ENCODE measurements around the gene PLA2G1B. TPM values are rescaled to one million over a fixed set of nuclear protein-coding genes. Genes with fewer than 3 reads are reported as not detected.

PLA2G1B gene
- total RNA-seq, 4 donors from 2014 or later: not detected

DNA sequence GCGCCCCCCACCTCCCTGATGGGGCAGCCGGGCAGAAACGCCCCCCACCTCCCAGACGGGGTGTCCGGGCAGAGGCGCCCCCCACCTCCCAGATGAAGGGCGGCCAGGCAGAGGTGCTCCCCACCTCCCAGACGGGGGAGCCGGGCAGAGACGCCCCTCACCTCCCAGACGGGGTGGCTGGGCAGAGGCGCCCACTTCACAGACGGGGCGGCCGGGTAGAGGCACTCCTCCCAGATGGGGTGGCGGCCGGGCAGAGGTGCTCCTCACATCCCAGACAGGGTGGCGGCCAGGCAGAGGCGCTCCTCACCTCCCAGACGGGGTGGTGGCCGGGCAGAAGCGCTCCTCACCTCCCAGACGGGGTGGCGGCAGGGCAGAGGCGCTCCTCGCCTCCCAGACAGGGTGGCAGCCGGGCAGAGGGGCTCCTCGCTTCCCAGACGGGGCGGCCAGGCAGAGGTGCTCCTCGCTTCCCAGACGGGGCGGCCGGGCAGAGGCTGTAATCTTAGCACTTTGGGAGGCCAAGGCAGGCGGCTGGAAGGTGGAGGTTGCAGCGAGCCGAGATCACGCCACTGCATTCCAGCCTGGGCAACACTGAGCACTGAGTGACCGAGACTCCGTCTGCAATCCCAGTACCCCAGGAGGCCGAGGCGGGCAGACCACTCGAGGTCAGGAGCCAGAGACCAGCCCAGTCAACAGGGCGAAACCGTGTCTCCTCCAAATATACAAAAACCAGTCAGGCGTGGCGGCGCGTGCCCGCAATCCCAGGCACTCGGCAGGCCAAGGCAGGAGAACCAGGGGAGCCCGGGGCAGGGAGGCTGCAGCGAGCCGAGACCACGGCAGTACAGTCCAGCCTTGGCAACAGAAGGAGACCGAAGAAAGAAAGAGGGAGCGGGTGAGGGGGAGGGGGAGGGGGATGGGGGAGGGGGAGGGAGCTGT is 49.2 kb downstream of the PLA2G1B start:
- intact Hi-C loops (cut with DNase I; ENCODE audit: low total_unique reads): no loop called here
- DNase-seq (ENCODE audit: low spot score in 2 of 2): no peak
- H3K4me3 ChIP-seq (ENCODE audit: low read depth, poor library complexity, severe bottlenecking): no peak overlapping the region
- TF ChIP-seq, protein P1, sequence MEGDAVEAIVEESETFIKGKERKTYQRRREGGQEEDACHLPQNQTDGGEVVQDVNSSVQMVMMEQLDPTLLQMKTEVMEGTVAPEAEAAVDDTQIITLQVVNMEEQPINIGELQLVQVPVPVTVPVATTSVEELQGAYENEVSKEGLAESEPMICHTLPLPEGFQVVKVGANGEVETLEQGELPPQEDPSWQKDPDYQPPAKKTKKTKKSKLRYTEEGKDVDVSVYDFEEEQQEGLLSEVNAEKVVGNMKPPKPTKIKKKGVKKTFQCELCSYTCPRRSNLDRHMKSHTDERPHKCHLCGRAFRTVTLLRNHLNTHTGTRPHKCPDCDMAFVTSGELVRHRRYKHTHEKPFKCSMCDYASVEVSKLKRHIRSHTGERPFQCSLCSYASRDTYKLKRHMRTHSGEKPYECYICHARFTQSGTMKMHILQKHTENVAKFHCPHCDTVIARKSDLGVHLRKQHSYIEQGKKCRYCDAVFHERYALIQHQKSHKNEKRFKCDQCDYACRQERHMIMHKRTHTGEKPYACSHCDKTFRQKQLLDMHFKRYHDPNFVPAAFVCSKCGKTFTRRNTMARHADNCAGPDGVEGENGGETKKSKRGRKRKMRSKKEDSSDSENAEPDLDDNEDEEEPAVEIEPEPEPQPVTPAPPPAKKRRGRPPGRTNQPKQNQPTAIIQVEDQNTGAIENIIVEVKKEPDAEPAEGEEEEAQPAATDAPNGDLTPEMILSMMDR (IDR thresholded peaks at IDR 0.05): no peak
- TF ChIP-seq POLR2A (IDR thresholded peaks at IDR 0.05): no peak
- 92 to 93% methylated on average over 41 to 55 of the region's 57 CpGs for WGBS, 2 donors

DNA sequence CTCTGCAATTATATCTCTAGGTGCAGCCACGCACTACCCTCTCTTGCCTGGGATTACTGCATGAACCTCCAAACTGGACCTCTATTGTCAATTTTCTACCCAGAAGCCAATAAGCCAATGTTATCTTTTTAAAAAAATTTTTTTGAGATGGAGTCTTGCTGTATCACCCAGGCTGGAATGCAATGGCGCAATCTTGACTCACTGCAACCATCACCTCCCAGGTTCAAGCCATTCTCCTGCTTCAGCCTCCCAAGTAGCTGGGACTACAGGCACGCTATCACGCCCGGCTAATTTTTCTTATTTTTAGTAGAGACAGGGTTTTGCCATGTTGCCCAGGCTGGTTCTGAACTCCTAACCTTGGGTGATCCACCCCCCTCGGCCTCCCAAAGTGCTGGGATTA is 50.8 kb downstream of the PLA2G1B start:
- no peak for DNase-seq (ENCODE audit: low spot score in 2 of 2)
- 97% methylated on average over 6 of the region's 6 CpGs for WGBS, 2 donors
- no peak overlapping the region for H3K4me3 ChIP-seq (ENCODE audit: low read depth, poor library complexity, severe bottlenecking)
- no peak for TF ChIP-seq POLR2A (IDR thresholded peaks at IDR 0.05)
- TF ChIP-seq, protein P1 (IDR thresholded peaks at IDR 0.05): no peak
- intact Hi-C loops (cut with DNase I; ENCODE audit: low total_unique reads): no loop called here

Other genes with a start within 250 kb of the PLA2G1B start
- gene RAB35, start 211.0 kb downstream of the PLA2G1B start, total RNA-seq: 10 to 100 TPM; 31.5 to 39.5 (median 33.8) TPM
- 100 to 1,000 TPM in 1 of 4 donors, 10 to 100 TPM in 3; 37.8 to 115 (median 50.8) TPM for gene GCN1, start 133.1 kb downstream of the PLA2G1B start, total RNA-seq
- 1,000 to 10,000 TPM; 2,664 to 4,654 (median 3,612) TPM for gene RPLP0, start 126.7 kb downstream of the PLA2G1B start, total RNA-seq
- 10 to 100 TPM; 36.3 to 54.0 (median 49.8) TPM for gene PXN, start 62.0 kb downstream of the PLA2G1B start, total RNA-seq
- under 1 TPM in 2 of 4 donors, not detected in 2; under 0.01 TPM for gene RNU4-2, start 35.9 kb downstream of the PLA2G1B start, total RNA-seq
- gene RNU4-1, start 34.5 kb downstream of the PLA2G1B start, total RNA-seq: under 1 TPM in 2 of 4 donors, not detected in 2; under 0.01 TPM
- gene SIRT4, start 25.5 kb downstream of the PLA2G1B start, total RNA-seq: 1 to 10 TPM in 3 of 4 donors, under 1 TPM in 1; 0.49 to 4.1 (median 2.8) TPM
- under 1 TPM in 2 of 4 donors, not detected in 2; 0.07 to 0.39 TPM for gene MSI1, start 41.4 kb upstream of the PLA2G1B start, total RNA-seq
- 100 to 1,000 TPM; 638 to 834 (median 702) TPM for gene COX6A1, start 110.3 kb upstream of the PLA2G1B start, total RNA-seq
- 10 to 100 TPM in 3 of 4 donors, 1 to 10 TPM in 1; 9.6 to 20.2 (median 16.1) TPM for gene TRIAP1, start 118.6 kb upstream of the PLA2G1B start, total RNA-seq
- 10 to 100 TPM; 19.3 to 24.1 (median 20.1) TPM for gene GATC, start 118.7 kb upstream of the PLA2G1B start, total RNA-seq
- 10 to 100 TPM; 55.4 to 97.2 (median 81.2) TPM for gene SRSF9, start 142.0 kb upstream of the PLA2G1B start, total RNA-seq
- gene DYNLL1, start 168.3 kb upstream of the PLA2G1B start, total RNA-seq: 100 to 1,000 TPM; 310 to 529 (median 388) TPM
- gene COQ5, start 201.4 kb upstream of the PLA2G1B start, total RNA-seq: 10 to 100 TPM; 16.5 to 19.2 (median 18.3) TPM
- gene RNF10, start 206.6 kb upstream of the PLA2G1B start, total RNA-seq: 100 to 1,000 TPM in 3 of 4 donors, 10 to 100 TPM in 1; 99.9 to 162 (median 118) TPM

Measured in lower leg skin (tissue), 4 donors.